Trophoblast cell (in vitro differentiated cells and primary cell): Measurements from ENCODE around the gene ATP6AP2.
A peak's percentile ranks its signal among the peaks of the same experiment; 100 is the strongest.
"Not testable (repeated sequence)": the region's sequence is repeated elsewhere in the genome, so short reads cannot be mapped to it uniquely, and the experiment has no call there.

Experiments used
- DNase-seq, 2 donors: peaks; one replicate each; pipeline ENCODE4 v3.0.0-alpha.2; 2016
- H2AFZ ChIP-seq: 2 replicates; pipeline ENCODE4 v1.6.1; 2013; ENCODE audit warnings: low read length, moderate library complexity, mild to moderate bottlenecking; ENCODE audit not compliant: insufficient read depth, poor library complexity
- H2AK5ac ChIP-seq: 2 replicates; pipeline ENCODE4 v1.6.1; 2013; ENCODE audit warnings: mild to moderate bottlenecking, low read length
- H2BK120ac ChIP-seq: 2 replicates; pipeline ENCODE4 v1.6.1; 2013; ENCODE audit warnings: low read length, mild to moderate bottlenecking, moderate library complexity; ENCODE audit not compliant: insufficient read depth, poor library complexity
- H2BK12ac ChIP-seq: 2 replicates; pipeline ENCODE4 v1.6.1; 2013; ENCODE audit warnings: mild to moderate bottlenecking, low read length, moderate library complexity
- H2BK5ac ChIP-seq: 2 replicates; pipeline ENCODE4 v1.6.1; 2013; ENCODE audit warnings: low read length, low read depth, moderate library complexity, mild to moderate bottlenecking; ENCODE audit not compliant: poor library complexity
- H3K14ac ChIP-seq: 2 replicates; pipeline ENCODE4 v1.6.1; 2013; ENCODE audit warnings: mild to moderate bottlenecking, low read length
- H3K18ac ChIP-seq: 2 replicates; pipeline ENCODE4 v1.6.1; 2013; ENCODE audit warnings: mild to moderate bottlenecking, low read length
- H3K23ac ChIP-seq: 2 replicates; pipeline ENCODE4 v1.6.1; 2013; ENCODE audit warnings: low read length
- H3K27ac ChIP-seq: 2 replicates; pipeline ENCODE4 v1.5.1; 2013; ENCODE audit warnings: low read depth, mild to moderate bottlenecking, inconsistent platforms, low read length, moderate library complexity
- H3K27me3 ChIP-seq: 2 replicates; pipeline ENCODE4 v1.6.1; 2013; ENCODE audit warnings: inconsistent platforms, mild to moderate bottlenecking, low read length, moderate library complexity; ENCODE audit not compliant: insufficient read depth
- H3K36me3 ChIP-seq, 2 experiments: 1 replicate in 1 of 2; 2 replicates in 1 of 2; pipeline ENCODE4 v1.6.1; 2013; ENCODE audit warnings: low read length in 2 of 2, mild to moderate bottlenecking in 2 of 2, moderate library complexity in 1 of 2; ENCODE audit not compliant: insufficient read depth in 2 of 2, control insufficient read depth in 1 of 2
- H3K4ac ChIP-seq: 2 replicates; pipeline ENCODE4 v1.6.1; 2013; ENCODE audit warnings: low read depth, mild to moderate bottlenecking, low read length, moderate library complexity
- H3K4me1 ChIP-seq, 2 experiments: 1 replicate in 1 of 2; 2 replicates in 1 of 2; pipeline ENCODE4 v1.6.1; 2013; ENCODE audit warnings: low read length in 2 of 2, mild to moderate bottlenecking in 2 of 2, moderate library complexity in 1 of 2; ENCODE audit not compliant: insufficient read depth in 2 of 2, control insufficient read depth in 1 of 2
- H3K4me2 ChIP-seq: 2 replicates; pipeline ENCODE4 v1.6.1; 2013; ENCODE audit warnings: inconsistent platforms, mild to moderate bottlenecking, low read length, moderate library complexity
- H3K4me3 ChIP-seq: 2 replicates; pipeline ENCODE4 v1.5.1; 2013; ENCODE audit warnings: mild to moderate bottlenecking, low read depth, low read length, inconsistent platforms
- H3K79me1 ChIP-seq: one replicate; pipeline ENCODE4 v1.6.1; 2013; ENCODE audit warnings: low read length
- H3K79me2 ChIP-seq: 2 replicates; pipeline ENCODE4 v1.6.1; 2013; ENCODE audit warnings: low read length, mild to moderate bottlenecking; ENCODE audit not compliant: control insufficient read depth, insufficient read depth, poor library complexity
- H3K9ac ChIP-seq: 2 replicates; pipeline ENCODE4 v1.6.1; 2013; ENCODE audit warnings: mild to moderate bottlenecking, low read length
- H3K9me3 ChIP-seq: 2 replicates; pipeline ENCODE4 v1.6.1; 2013; ENCODE audit warnings: low read depth, mild to moderate bottlenecking, control low read depth, inconsistent platforms, low read length; ENCODE audit not compliant: insufficient read depth
- H4K12ac ChIP-seq: 2 replicates; pipeline ENCODE4 v1.6.1; 2013; ENCODE audit warnings: low read depth, mild to moderate bottlenecking, low read length, moderate library complexity
- H4K8ac ChIP-seq: 2 replicates; pipeline ENCODE4 v1.6.1; 2013; ENCODE audit warnings: low read depth, mild to moderate bottlenecking, low read length, moderate library complexity
- H4K91ac ChIP-seq: one replicate; pipeline ENCODE4 v1.6.1; 2013; ENCODE audit warnings: low read depth, mild to moderate bottlenecking, low read length, moderate library complexity
- WGBS: extraction: QIAGEN DNeasy Blood & Tissue Kit; methylation state at CpG from one replicate; pipeline ENCODE4 v1.1.7; 2013; ENCODE audit warnings: missing lambda C conversion rate; ENCODE audit not compliant: insufficient read length, insufficient coverage; ENCODE audit errors: extremely low coverage; 5-methylcytosine and 5-hydroxymethylcytosine counted together

Gene ATP6AP2

DNA sequence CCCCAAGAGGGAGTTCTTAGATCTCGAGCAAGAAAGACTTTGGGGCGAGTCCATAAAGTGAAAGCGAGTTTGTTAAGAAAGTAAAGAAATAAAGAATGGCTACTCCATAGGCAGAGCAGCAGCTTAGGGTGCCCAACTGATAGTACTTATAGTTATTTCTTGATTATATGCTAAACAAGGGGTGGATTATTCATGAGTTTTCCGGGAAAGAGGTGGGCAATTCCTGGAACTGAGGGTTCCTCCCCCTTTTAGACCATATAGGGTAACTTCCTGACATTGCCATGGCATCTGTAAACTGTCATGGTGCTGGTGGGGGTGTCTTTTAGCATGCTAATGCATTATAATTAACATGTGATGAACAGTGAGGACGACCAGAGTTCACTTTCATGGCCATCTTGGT lies 9.6 kb upstream of the ATP6AP2 start:
- not testable (repeated sequence) for H3K18ac ChIP-seq, H3K4ac ChIP-seq, H3K9ac ChIP-seq, H3K27me3 ChIP-seq, H3K27ac ChIP-seq, H2BK12ac ChIP-seq, H2AFZ ChIP-seq, H3K36me3 ChIP-seq, H3K14ac ChIP-seq, H4K12ac ChIP-seq, DNase-seq, H2AK5ac ChIP-seq, H3K79me1 ChIP-seq, H3K4me1 ChIP-seq, H3K4me2 ChIP-seq, H3K23ac ChIP-seq, H4K91ac ChIP-seq, H4K8ac ChIP-seq, H2BK5ac ChIP-seq, H3K9me3 ChIP-seq, H3K79me2 ChIP-seq, H3K4me3 ChIP-seq, H2BK120ac ChIP-seq
- WGBS = no CpG with 5 or more reads among the region's 5 CpGs

DNA sequence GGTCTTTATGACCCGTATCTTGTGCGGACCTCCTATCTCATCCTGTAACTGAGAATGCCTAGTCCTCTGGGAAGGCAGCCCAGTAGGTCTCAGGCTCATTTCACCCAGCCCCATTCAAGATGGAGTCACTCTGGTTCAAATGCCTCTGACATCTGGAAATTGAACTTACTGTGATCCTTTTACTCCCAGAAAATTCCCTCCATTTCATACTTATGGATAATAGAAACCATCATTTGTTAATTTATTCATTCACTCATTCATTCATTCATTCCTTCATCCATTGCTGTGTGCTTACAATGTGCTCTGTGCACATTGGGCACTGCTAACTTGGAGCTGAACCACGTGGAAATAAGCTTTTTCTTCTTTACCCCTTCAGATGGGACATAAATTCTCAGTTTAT lies 9.2 kb upstream of the ATP6AP2 start:
- no peaks in the 10 kb centered on the region for H3K79me2 ChIP-seq
- H3K36me3 ChIP-seq = no peaks in the 10 kb centered on the region
- H2BK120ac ChIP-seq = no peak overlapping the region
- no peak overlapping the region for H4K12ac ChIP-seq
- no peak overlapping the region for H4K8ac ChIP-seq
- no peaks in the 10 kb centered on the region for H3K79me1 ChIP-seq
- H2BK12ac ChIP-seq = no peak overlapping the region
- H2BK5ac ChIP-seq = no peak overlapping the region
- H2AFZ ChIP-seq = no peak overlapping the region
- H3K4me1 ChIP-seq = no peaks in the 10 kb centered on the region
- H3K14ac ChIP-seq = no peak overlapping the region
- no peak overlapping the region for H3K27ac ChIP-seq
- H3K4me2 ChIP-seq = no peak overlapping the region
- no CpG with 5 or more reads among the region's 3 CpGs for WGBS
- no peaks in the 10 kb centered on the region for H3K9me3 ChIP-seq
- no peak overlapping the region for H3K23ac ChIP-seq
- no peak overlapping the region for H3K18ac ChIP-seq
- H3K27me3 ChIP-seq = no peaks in the 10 kb centered on the region
- H3K9ac ChIP-seq = no peak overlapping the region
- H3K4ac ChIP-seq = no peak overlapping the region
- H2AK5ac ChIP-seq = no peak overlapping the region
- H4K91ac ChIP-seq = no peak overlapping the region
- DNase-seq = no peak
- H3K4me3 ChIP-seq = no peak overlapping the region

DNA sequence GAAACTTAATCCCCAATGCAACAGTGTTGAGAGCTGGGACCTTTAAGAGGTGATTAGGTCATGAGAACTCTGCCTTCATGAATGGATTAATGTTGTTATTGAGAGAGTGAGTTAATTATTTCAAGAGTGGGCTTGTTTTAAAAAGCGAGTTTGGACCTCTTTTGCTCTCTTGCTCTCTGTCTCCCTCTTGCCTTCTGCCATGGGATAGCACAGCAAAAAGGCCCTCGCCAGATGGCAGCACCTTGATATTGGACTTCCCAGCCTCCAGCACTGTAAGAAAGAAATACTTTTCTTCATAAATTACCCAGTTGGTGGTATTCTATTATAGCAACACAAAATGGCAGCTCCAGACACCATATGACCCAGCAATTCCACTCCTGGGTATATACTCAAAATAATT lies 7.0 kb upstream of the ATP6AP2 start:
- no peak overlapping the region for H2AFZ ChIP-seq
- H2BK12ac ChIP-seq = no peak overlapping the region
- no peak overlapping the region for H3K23ac ChIP-seq
- H3K79me2 ChIP-seq = no peaks in the 10 kb centered on the region
- H3K4me3 ChIP-seq = no peak overlapping the region
- no peak overlapping the region for H3K18ac ChIP-seq
- no peaks in the 10 kb centered on the region for H3K4me1 ChIP-seq
- H3K9me3 ChIP-seq = no peaks in the 10 kb centered on the region
- peak in 1 of 2 donors; percentile 49 for DNase-seq
- H3K9ac ChIP-seq = no peak overlapping the region
- WGBS = no CpG with 5 or more reads among the region's 2 CpGs
- H3K36me3 ChIP-seq = no peaks in the 10 kb centered on the region
- no peak overlapping the region for H3K14ac ChIP-seq
- H3K79me1 ChIP-seq = no peaks in the 10 kb centered on the region
- no peak overlapping the region for H3K4ac ChIP-seq
- H4K12ac ChIP-seq = no peak overlapping the region
- H4K8ac ChIP-seq = no peak overlapping the region
- no peak overlapping the region for H2BK120ac ChIP-seq
- H3K4me2 ChIP-seq = no peak overlapping the region
- no peak overlapping the region for H2AK5ac ChIP-seq
- no peak overlapping the region for H3K27ac ChIP-seq
- H3K27me3 ChIP-seq = no peaks in the 10 kb centered on the region
- H4K91ac ChIP-seq = no peak overlapping the region
- H2BK5ac ChIP-seq = no peak overlapping the region

- H2AFZ ChIP-seq, H3K4me2 ChIP-seq, H3K79me2 ChIP-seq, H3K9ac ChIP-seq, H2BK120ac ChIP-seq, H4K8ac ChIP-seq, H3K27me3 ChIP-seq, H3K9me3 ChIP-seq, H2AK5ac ChIP-seq, H3K14ac ChIP-seq, H3K36me3 ChIP-seq, H3K27ac ChIP-seq, DNase-seq, H3K23ac ChIP-seq, H2BK12ac ChIP-seq, H4K91ac ChIP-seq, H4K12ac ChIP-seq, H3K18ac ChIP-seq, H3K79me1 ChIP-seq, H2BK5ac ChIP-seq, H3K4me3 ChIP-seq, H3K4me1 ChIP-seq, H3K4ac ChIP-seq: not testable (repeated sequence)
- no CpG with 5 or more reads among the region's 2 CpGs for WGBS
Measured at GRCh38 chrX:40575411-40575810, 5.4 kb upstream of the ATP6AP2 start.
